Measurements from ENCODE around the gene SERPINA9.

- no peak for TF ChIP-seq EZH2 (IDR thresholded peaks at IDR 0.05; ENCODE audit: low read depth)
- TF ChIP-seq, protein P1, sequence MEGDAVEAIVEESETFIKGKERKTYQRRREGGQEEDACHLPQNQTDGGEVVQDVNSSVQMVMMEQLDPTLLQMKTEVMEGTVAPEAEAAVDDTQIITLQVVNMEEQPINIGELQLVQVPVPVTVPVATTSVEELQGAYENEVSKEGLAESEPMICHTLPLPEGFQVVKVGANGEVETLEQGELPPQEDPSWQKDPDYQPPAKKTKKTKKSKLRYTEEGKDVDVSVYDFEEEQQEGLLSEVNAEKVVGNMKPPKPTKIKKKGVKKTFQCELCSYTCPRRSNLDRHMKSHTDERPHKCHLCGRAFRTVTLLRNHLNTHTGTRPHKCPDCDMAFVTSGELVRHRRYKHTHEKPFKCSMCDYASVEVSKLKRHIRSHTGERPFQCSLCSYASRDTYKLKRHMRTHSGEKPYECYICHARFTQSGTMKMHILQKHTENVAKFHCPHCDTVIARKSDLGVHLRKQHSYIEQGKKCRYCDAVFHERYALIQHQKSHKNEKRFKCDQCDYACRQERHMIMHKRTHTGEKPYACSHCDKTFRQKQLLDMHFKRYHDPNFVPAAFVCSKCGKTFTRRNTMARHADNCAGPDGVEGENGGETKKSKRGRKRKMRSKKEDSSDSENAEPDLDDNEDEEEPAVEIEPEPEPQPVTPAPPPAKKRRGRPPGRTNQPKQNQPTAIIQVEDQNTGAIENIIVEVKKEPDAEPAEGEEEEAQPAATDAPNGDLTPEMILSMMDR (conservative IDR thresholded peaks at IDR 0.05): no peak
Measured at GRCh38 chr14:94524093-94524492, 48.1 kb upstream of the SERPINA9 start.

Data from PC-9 (cell line).